Pancreas (tissue), 10 donors: ENCODE results near the gene VTA1. TPM values are rescaled to one million over a fixed set of nuclear protein-coding genes. Genes with fewer than 3 reads are reported as not detected.
"Not testable (repeated sequence)": the region's sequence is repeated elsewhere in the genome, so short reads cannot be mapped to it uniquely, and the experiment has no call there.

ENCODE experiments used
- ATAC-seq, 4 donors: fragments of 200-7000 bp; cut with Tn5 transposase; one replicate each; pipeline versions ENCODE4 v1.8.0 to v1.9.1; 2020; ENCODE audit warnings: mild to moderate bottlenecking in 4 of 4, moderate library complexity in 4 of 4
- DNase-seq, 6 donors: peaks; one replicate each; pipeline ENCODE4 v3.0.0-alpha.2; 2020
- FAIRE-seq: peaks from 2 replicates; lab custom pipeline; 2012; peaks lifted over from hg19 to GRCh38; lab: Jason Lieb, UNC
- H3K27ac ChIP-seq, 4 donors: fragments of 200-600 bp; sonication (generic); 1 replicate in 3 of 4; 2 replicates in 1 of 4; pipeline versions ENCODE4 v1.5.0 to v1.8.0; 2020
- H3K27me3 ChIP-seq, 4 donors: fragments of 200-600 bp; one replicate each; pipeline ENCODE4 v1.8.0; 2021
- H3K36me3 ChIP-seq, 3 donors: fragments of 200-600 bp; sonication (generic) in 1 of 3; one replicate each; pipeline versions ENCODE4 v1.5.0 to v1.8.0; 2020 to 2021
- H3K4me1 ChIP-seq, 3 donors: fragments of 200-600 bp; one replicate each; pipeline ENCODE4 v1.8.0; 2021
- H3K4me3 ChIP-seq, 4 donors: fragments of 200-600 bp; sonication (generic) in 2 of 4; one replicate each; pipeline versions ENCODE4 v1.5.0 to v1.8.0; 2020 to 2021
- H3K9me3 ChIP-seq, 4 donors: fragments of 200-600 bp; one replicate each; pipeline ENCODE4 v1.8.0; 2021
- WGBS, 2 donors: extraction: QIAGEN DNeasy Blood & Tissue Kit; methylation state at CpG; one replicate each; pipeline ENCODE4 v1.1.7; 2013; 5-methylcytosine and 5-hydroxymethylcytosine counted together
- intact Hi-C, 3 donors: fragments of 100-400 bp; cut with DNase I; formaldehyde crosslinking; loops; one replicate each; pipeline versions ENCODE4 v1.11.1 to v1.14.2; 2022
- polyA plus RNA-seq, 2 donors: library from polyadenylated mRNA; stranded (reverse); fragments of 200-250 nt; gene quantifications; one replicate each; pipeline ENCODE4 v1.2.3, GENCODE V29; 2013
- total RNA-seq, 6 donors: library from RNA; stranded (reverse); fragmentation: NEBNext Ultra II Directional in 4 of 6; extraction: Animal tissue kit (Norgen Biotek cat#: 25700) in 4 of 6; gene quantifications; one replicate each; pipeline versions ENCODE4 v1.2.1 to v1.2.4, GENCODE V29; 2021 to 2023
- TF ChIP-seq, protein P1 (sequence below), 4 donors: fragments of 200-600 bp; sonication (generic) in 3 of 4; IDR thresholded peaks; one replicate each; pipeline versions ENCODE4 v1.5.0 to v1.8.0; 2021; ENCODE audit warnings: antibody characterized with exemption in 4 of 4
- donor health status: healthy with polysubstance abuse.
- donor health status: DM: no; HTN: no; CAD: no; lungs with moderate emphysema.
- donor health status: DM: no; HTN: no; CAD: no.
- donor health status: control.
- donor health status: control.
- donor health status: Bipolar disorder and iron deficiency.
- donor health status: DM: yes; HTN: yes; CAD: no.
- donor health status: DM: no; HTN: no; CAD: no.
- donor health status: DM: no; HTN: no; CAD: no.
- donor health status: DM: yes; HTN: yes; CAD: no.

VTA1 gene
- total and polyA plus RNA-seq, 8 donors, result 6.2 to 20.3 (median 14.1) TPM

GRCh38 chr6:142138876-142139275 lies 8.2 kb upstream of the VTA1 start:
- intact Hi-C loops, result no loop called here
- H3K4me1 ChIP-seq, result no peaks in the 10 kb centered on the region
- WGBS, 2 donors, result 44 to 45% methylated on average over 2 of the region's 2 CpGs

DNA sequence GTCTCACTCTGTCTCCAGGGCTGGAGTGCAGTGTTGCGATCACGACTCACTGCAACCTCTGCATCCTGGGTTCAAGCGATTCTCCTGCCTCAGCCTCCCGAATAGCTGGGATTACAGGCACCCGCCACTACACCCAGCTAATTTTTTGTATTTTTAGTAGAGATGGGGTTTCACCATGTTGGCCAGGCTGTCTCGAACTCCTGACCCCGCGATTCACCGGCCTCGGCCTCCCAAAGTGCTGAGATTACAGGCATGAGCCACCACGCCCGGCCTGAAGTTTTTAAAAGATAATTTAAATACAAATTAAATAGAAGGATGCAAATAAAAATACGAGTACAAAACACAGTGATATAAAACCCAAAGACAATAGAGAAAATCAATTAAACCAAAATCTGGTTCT lies 5.5 kb upstream of the VTA1 start:
- DNase-seq, H3K36me3 ChIP-seq, H3K4me1 ChIP-seq, H3K27ac ChIP-seq, ATAC-seq, intact Hi-C loops, H3K9me3 ChIP-seq, FAIRE-seq, H3K27me3 ChIP-seq, H3K4me3 ChIP-seq: not testable (repeated sequence)
- WGBS, 2 donors, result 79 to 88% methylated on average over 13 of the region's 13 CpGs

More at GRCh38 chr6:142138876-142139275, 8.2 kb upstream of the VTA1 start:
- Histone ChIP-seq H3K4me3 (no peak overlapping the region), H3K36me3 (no peaks in the 10 kb centered on the region), H3K27ac (no peak overlapping the region), H3K27me3 (peaks cover 0 to 5% (median 0%) of the 10 kb centered on the region in 4 donors), H3K9me3 (no peaks in the 10 kb centered on the region)
- ATAC-seq (no peak), DNase-seq (no peak), FAIRE-seq (no peak)
- TF ChIP-seq, protein P1, sequence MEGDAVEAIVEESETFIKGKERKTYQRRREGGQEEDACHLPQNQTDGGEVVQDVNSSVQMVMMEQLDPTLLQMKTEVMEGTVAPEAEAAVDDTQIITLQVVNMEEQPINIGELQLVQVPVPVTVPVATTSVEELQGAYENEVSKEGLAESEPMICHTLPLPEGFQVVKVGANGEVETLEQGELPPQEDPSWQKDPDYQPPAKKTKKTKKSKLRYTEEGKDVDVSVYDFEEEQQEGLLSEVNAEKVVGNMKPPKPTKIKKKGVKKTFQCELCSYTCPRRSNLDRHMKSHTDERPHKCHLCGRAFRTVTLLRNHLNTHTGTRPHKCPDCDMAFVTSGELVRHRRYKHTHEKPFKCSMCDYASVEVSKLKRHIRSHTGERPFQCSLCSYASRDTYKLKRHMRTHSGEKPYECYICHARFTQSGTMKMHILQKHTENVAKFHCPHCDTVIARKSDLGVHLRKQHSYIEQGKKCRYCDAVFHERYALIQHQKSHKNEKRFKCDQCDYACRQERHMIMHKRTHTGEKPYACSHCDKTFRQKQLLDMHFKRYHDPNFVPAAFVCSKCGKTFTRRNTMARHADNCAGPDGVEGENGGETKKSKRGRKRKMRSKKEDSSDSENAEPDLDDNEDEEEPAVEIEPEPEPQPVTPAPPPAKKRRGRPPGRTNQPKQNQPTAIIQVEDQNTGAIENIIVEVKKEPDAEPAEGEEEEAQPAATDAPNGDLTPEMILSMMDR (IDR thresholded peaks at IDR 0.05), result no peak

GRCh38 chr6:142152746-142153145 lies 5.7 kb downstream of the VTA1 start:
- ATAC-seq, result no peak
- no peak for FAIRE-seq
- Histone ChIP-seq H3K27ac (no peak overlapping the region), H3K9me3 (no peaks in the 10 kb centered on the region), H3K4me1 (peaks cover 5 to 20% (median 6%) of the 10 kb centered on the region in 3 donors), H3K4me3 (no peak overlapping the region), H3K36me3 (no peaks in the 10 kb centered on the region), H3K27me3 (no peaks in the 10 kb centered on the region)
- TF ChIP-seq, protein P1 (IDR thresholded peaks at IDR 0.05), result no peak
- no peak for DNase-seq
- intact Hi-C loops, result loop anchor here in 1 of 3 donors (10.0 kb wide), 1 partner anchor 232 kb away; no protein-coding TSS in a partner anchor

GRCh38 chr6:142153196-142153595 lies 6.1 kb downstream of the VTA1 start:
- Histone ChIP-seq H3K9me3 (no peaks in the 10 kb centered on the region), H3K4me3 (no peak overlapping the region), H3K4me1 (peaks cover under 1 to 15% (median 3%) of the 10 kb centered on the region in 3 donors), H3K27me3 (no peaks in the 10 kb centered on the region), H3K36me3 (no peaks in the 10 kb centered on the region), H3K27ac (no peak overlapping the region)
- WGBS, 2 donors, result 31 to 32% methylated on average over 2 of the region's 2 CpGs
- peak; percentile 41 for FAIRE-seq
- TF ChIP-seq, protein P1 (IDR thresholded peaks at IDR 0.05), result no peak
- no peak for ATAC-seq
- DNase-seq, result no peak
- intact Hi-C loops, result loop anchor here in 1 of 3 donors (10.0 kb wide), 1 partner anchor 232 kb away; no protein-coding TSS in a partner anchor

DNA sequence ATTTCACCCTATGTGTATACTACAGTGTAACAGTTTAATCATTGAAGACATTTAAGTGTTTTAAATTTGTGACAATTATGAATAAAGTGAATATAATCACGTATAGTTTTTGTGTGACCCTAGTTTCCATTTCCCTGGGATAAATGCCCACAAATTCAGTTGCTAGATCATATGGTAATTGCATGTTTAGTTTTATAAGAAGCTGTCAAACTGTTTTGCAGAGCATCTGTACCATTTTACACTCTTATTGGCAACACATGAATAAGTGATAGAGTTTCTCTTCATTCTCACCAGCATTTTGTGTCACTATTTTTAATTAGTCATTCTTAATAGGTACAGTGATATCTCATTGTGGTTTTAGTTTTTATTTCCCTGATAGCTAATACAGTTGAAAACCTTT lies 7.3 kb downstream of the VTA1 start:
- WGBS, 2 donors, result 79 to 81% methylated on average over 1 of the region's 1 CpG
- no peak overlapping the region for H3K4me3 ChIP-seq
- H3K36me3 ChIP-seq, result no peaks in the 10 kb centered on the region
- no peaks in the 10 kb centered on the region for H3K27me3 ChIP-seq
- no peaks in the 10 kb centered on the region for H3K9me3 ChIP-seq
- DNase-seq, result no peak
- no peak for FAIRE-seq
- H3K27ac ChIP-seq, result no peak overlapping the region
- TF ChIP-seq, protein P1 (IDR thresholded peaks at IDR 0.05), result no peak
- intact Hi-C loops, result loop anchor here in 1 of 3 donors (10.0 kb wide), 1 partner anchor 230 kb away; no protein-coding TSS in a partner anchor
- no peak for ATAC-seq
- H3K4me1 ChIP-seq, result peaks cover 0 to 6% (median 0%) of the 10 kb centered on the region in 3 donors
